ENCODE measurements around the gene TPM2. TPM values are rescaled to one million over a fixed set of nuclear protein-coding genes. Genes with fewer than 3 reads are reported as not detected.

The TPM2 gene
- total and polyA plus RNA-seq, 10 of the 15 experiments (the other 5 are each of a cell fraction or from before 2014, with no cell fraction given): 0.11 to 9.3 (median 1.1) TPM

- Histone ChIP-seq H3K79me2 (ENCODE audit: control insufficient read depth, insufficient read depth, low read length) (no peaks in the 10 kb centered on the region), H3K4me3 (no peak within 1 kb of the TSS), H3K27ac (ENCODE audit: control insufficient read depth, insufficient read depth) (no peak within 1 kb of the TSS), H4K20me1 (ENCODE audit: control insufficient read depth, insufficient read depth) (no peaks in the 10 kb centered on the region), H3K36me3 (ENCODE audit: control insufficient read depth in 2 of 2, insufficient read depth in 2 of 2, low read length in 1 of 2) (no peaks in the 10 kb centered on the region), H3K9ac (ENCODE audit: control insufficient read depth, insufficient read depth, low read length) (no peak within 1 kb of the TSS), H3K27me3 (replicated peaks in 1 of 2; ENCODE audit: control insufficient read depth in 2 of 2, insufficient read depth in 2 of 2, low read length in 1 of 2) (peaks cover 3 to 7% of the 10 kb centered on the region in 2 experiments), H2AFZ (ENCODE audit: control insufficient read depth, low read depth, low read length) (no peak within 1 kb of the TSS), H3K4me1 (ENCODE audit: control insufficient read depth, insufficient read depth, low read length) (no peaks in the 10 kb centered on the region), H3K4me2 (ENCODE audit: control insufficient read depth, insufficient read depth) (no peak within 1 kb of the TSS), H3K9me3 (replicated peaks; ENCODE audit: control insufficient read depth, insufficient read depth, low read length) (no peaks in the 10 kb centered on the region)
- RAD21 ChIA-PET (ENCODE audit: unreplicated experiment): no interaction called here
- BruUV-seq (replicated peaks): no TSS peak
- CTCF ChIA-PET: interaction anchor here (1.7 to 2.5 kb wide), 2 partner anchors 12 to 23 kb away, joined by 8 to 9 read pairs; no protein-coding TSS in a partner anchor
- POLR2A ChIA-PET: interaction anchor here (0.5 to 0.9 kb wide), 2 partner anchors 12 to 99 kb away, joined by 3 to 4 read pairs; no protein-coding TSS in a partner anchor
- intact Hi-C loops (cut with micrococcal nuclease; ENCODE audit: unreplicated experiment) (no loop called here), in situ Hi-C loops (cut with MboI) (no loop called here)
- TF ChIP-seq NFYB (IDR thresholded peaks at IDR 0.05; ENCODE audit: insufficient read depth, low read depth, low read length) (no peak), GATAD2B (conservative IDR thresholded peaks at IDR 0.05; ENCODE audit: low read depth) (no peak), SIX5 (IDR thresholded peaks at IDR 0.05; ENCODE audit: low read depth, low read length, severe bottlenecking) (no peak), POLR2AphosphoS2 (IDR thresholded peaks at IDR 0.05; ENCODE audit: low read depth, low read length) (no peak), BCLAF1 (IDR thresholded peaks at IDR 0.05) (no peak)
- SMC1A ChIA-PET (ENCODE audit: uncharacterized antibody, unreplicated experiment): no interaction called here
- DNase-seq (ENCODE audit: low read depth, low spot score) (no peak), FAIRE-seq (no peak), ATAC-seq (no peak)
- 52% methylated on average over 10 of the region's 10 CpGs for WGBS (ENCODE audit: insufficient coverage, insufficient replicate concordance, low lambda C conversion rate, missing lambda C conversion rate)
Observed at GRCh38 chr9:35673132-35674024, 16.3 kb downstream of the TPM2 start, which contains the start of gene CA9. Gene CA9 (plus strand): TSS chr9:35673928. CDS start chr9:35673960, 32 bp downstream.
